B cell (primary cell): Measurements from ENCODE around the gene SNAP47. TPM values are rescaled to one million over a fixed set of nuclear protein-coding genes. Genes with fewer than 3 reads are reported as not detected.

Experiments
- ATAC-seq: fragments of 200-7000 bp; cut with Tn5 transposase; one replicate; pipeline ENCODE4 v1.10.0; 2021; ENCODE audit warnings: low read depth, mild to moderate bottlenecking, moderate number of reproducible peaks, moderate library complexity
- CTCF ChIA-PET: fragments of 350-600 bp; sonication (Branson Sonifier 250); formaldehyde crosslinking; loops from one replicate; lab custom pipeline; 2021; ENCODE audit warnings: antibody characterized with exemption, inconsistent platforms; lab: Charles Lee
- POLR2A ChIA-PET: fragments of 350-600 bp; sonication (Branson Sonifier 250); formaldehyde crosslinking; loops from one replicate; lab custom pipeline; 2021; ENCODE audit warnings: antibody characterized with exemption; lab: Charles Lee
- DNase-seq: peaks from one replicate; pipeline ENCODE4 v3.0.0; 2013
- H2AFZ ChIP-seq: 2 replicates; pipeline ENCODE4 v1.6.1; 2012; ENCODE audit warnings: mild to moderate bottlenecking, low read depth, low read length; ENCODE audit not compliant: insufficient read depth, poor library complexity, severe bottlenecking
- H3K27ac ChIP-seq, 2 donors: 1 replicate in 1 of 2; 2 replicates in 1 of 2; pipeline ENCODE4 v1.5.1; 2012 to 2013; ENCODE audit warnings: low read length in 2 of 2, mild to moderate bottlenecking in 2 of 2, moderate library complexity in 1 of 2
- H3K27me3 ChIP-seq, 4 experiments: fragments of 200-600 bp in 1 of 4; sonication (generic) in 1 of 4; replicated peaks in 1 of 4; 1 replicate in 2 of 4; 2 replicates in 2 of 4; pipeline versions ENCODE4 v1.6.1 to v1.7.0; 2013 to 2016; ENCODE audit warnings: low read length in 3 of 4, mild to moderate bottlenecking in 2 of 4, mixed read lengths in 1 of 4, moderate library complexity in 1 of 4; ENCODE audit not compliant: insufficient read depth in 4 of 4, control insufficient read depth in 3 of 4; ENCODE audit errors: control extremely low read depth in 1 of 4
- H3K36me3 ChIP-seq, 2 experiments: replicated peaks in 1 of 2; 1 replicate in 1 of 2; 2 replicates in 1 of 2; pipeline versions ENCODE4 v1.6.1 to v1.7.1; 2013; ENCODE audit warnings: low read length in 1 of 2; ENCODE audit not compliant: insufficient read depth in 2 of 2, control insufficient read depth in 1 of 2; ENCODE audit errors: control extremely low read depth in 1 of 2, extremely low read depth in 1 of 2
- H3K4me1 ChIP-seq, 2 donors: fragments of 200-600 bp in 1 of 2; sonication (generic) in 1 of 2; 1 replicate in 1 of 2; 2 replicates in 1 of 2; pipeline versions ENCODE4 v1.5.1 to v1.6.1; 2013 to 2017; ENCODE audit warnings: low read length in 2 of 2; ENCODE audit not compliant: control insufficient read depth in 2 of 2, insufficient read depth in 2 of 2
- H3K4me2 ChIP-seq: replicated peaks from 2 replicates; pipeline ENCODE3; 2012; ENCODE audit warnings: mild to moderate bottlenecking, low read depth, low read length; ENCODE audit not compliant: poor library complexity, severe bottlenecking
- H3K4me3 ChIP-seq, 5 experiments: fragments of 200-600 bp in 1 of 5; sonication (generic) in 1 of 5; 1 replicate in 3 of 5; 2 replicates in 2 of 5; pipeline versions ENCODE4 v1.5.1 to v1.7.0; 2011 to 2016; ENCODE audit warnings: low read length in 4 of 5, mild to moderate bottlenecking in 4 of 5, low read depth in 2 of 5, control low read depth in 1 of 5, moderate library complexity in 1 of 5; ENCODE audit not compliant: insufficient read depth in 1 of 5; ENCODE audit errors: control extremely low read depth in 1 of 5, extremely low read depth in 1 of 5
- H3K79me2 ChIP-seq: fragments of 200-600 bp; sonication (generic); one replicate; pipeline ENCODE4 v1.6.0; 2016; ENCODE audit warnings: low read length; ENCODE audit not compliant: control insufficient read depth, insufficient read depth
- H3K9ac ChIP-seq: fragments of 200-600 bp; sonication (generic); 2 replicates; pipeline ENCODE4 v1.6.1; 2017; ENCODE audit warnings: mild to moderate bottlenecking, low read length, moderate library complexity
- H3K9me3 ChIP-seq, 3 donors: one replicate each; pipeline versions ENCODE4 v1.6.1 to v1.7.1; 2013; ENCODE audit warnings: low read length in 2 of 3; ENCODE audit not compliant: control insufficient read depth in 2 of 3, insufficient read depth in 1 of 3; ENCODE audit errors: control extremely low read depth in 1 of 3
- H4K20me1 ChIP-seq: 2 replicates; pipeline ENCODE4 v1.6.0; 2012; ENCODE audit warnings: mild to moderate bottlenecking, low read length; ENCODE audit not compliant: insufficient read depth, control insufficient read depth, poor library complexity, severe bottlenecking
- H3K27ac Mint-ChIP-seq: one replicate; pipeline ENCODE4 v1.8.0; 2021; ENCODE audit warnings: mixed read lengths
- H3K27me3 Mint-ChIP-seq: one replicate; pipeline ENCODE4 v1.8.0; 2021; ENCODE audit warnings: mixed read lengths
- H3K4me1 Mint-ChIP-seq: one replicate; pipeline ENCODE4 v1.8.0; 2021; ENCODE audit warnings: mixed read lengths
- H3K4me3 Mint-ChIP-seq: one replicate; pipeline ENCODE4 v1.8.0; 2021; ENCODE audit warnings: mixed read lengths
- H3K9me3 Mint-ChIP-seq: one replicate; pipeline ENCODE4 v1.8.0; 2022; ENCODE audit warnings: mixed read lengths; ENCODE audit not compliant: insufficient read depth
- CTCF ChIP-seq: fragments of 200-600 bp; IDR thresholded peaks from one replicate; pipeline ENCODE4 v1.8.0; 2022; ENCODE audit warnings: antibody characterized with exemption, mild to moderate bottlenecking
- EZH2 ChIP-seq: IDR thresholded peaks from 2 replicates; pipeline ENCODE4 v1.6.1; 2012; ENCODE audit warnings: borderline replicate concordance, low read depth, mild to moderate bottlenecking, moderate library complexity, low read length; ENCODE audit not compliant: insufficient read depth, poor library complexity, severe bottlenecking
- WGBS: methylation state at CpG from one replicate; pipeline ENCODE4 v1.1.5; 2013; ENCODE audit warnings: missing lambda C conversion rate; ENCODE audit not compliant: insufficient coverage; 5-methylcytosine and 5-hydroxymethylcytosine counted together
- intact Hi-C: fragments of 100-400 bp; cut with micrococcal nuclease; formaldehyde crosslinking; loops from one replicate; pipeline ENCODE4 v1.10.0; 2022
- polyA plus RNA-seq: library from polyadenylated mRNA; depleted of rRNA; stranded (reverse); fragments of >200 nt; gene quantifications from 2 replicates; pipeline ENCODE4 v1.2.3, GENCODE V29; 2012
- total RNA-seq, 2 donors: library from RNA; stranded (reverse); fragments of 120-200 nt in 1 of 2; gene quantifications; 1 replicate in 1 of 2; 2 replicates in 1 of 2; pipeline versions ENCODE4 v1.2.3 to v1.2.4, GENCODE V29; 2013 to 2022

SNAP47 gene
- total and polyA plus RNA-seq, 2 donors (not counting 1 experiment from before 2014, with no cell fraction given): 25.6 to 34.9 TPM

- Histone ChIP-seq H3K79me2 (no peaks in the 10 kb centered on the region), H3K27ac (no peak overlapping the region), H3K4me1 (no peaks in the 10 kb centered on the region), H3K36me3 (no peaks in the 10 kb centered on the region), H3K9me3 (peaks cover 1 to 12% (median 8%) of the 10 kb centered on the region in 3 donors), H3K27me3 (peaks cover 0 to 10% (median 3%) of the 10 kb centered on the region in 4 experiments), H3K9ac (no peak overlapping the region), H2AFZ (no peak overlapping the region), H4K20me1 (no peaks in the 10 kb centered on the region), H3K4me2 (no peak overlapping the region), H3K4me3 (no peak overlapping the region)
- no peak overlapping the region for H3K27ac Mint-ChIP-seq
- TF ChIP-seq EZH2: no peak
- TF ChIP-seq CTCF: no peak
- ChIA-PET CTCF (no interaction called here), POLR2A (no interaction called here)
- peaks cover 48% of the 10 kb centered on the region for H3K27me3 Mint-ChIP-seq
- H3K9me3 Mint-ChIP-seq: peaks cover 15% of the 10 kb centered on the region
- ATAC-seq: no peak
- whole genome bisulfite sequencing: no CpG with 5 or more reads among the region's 2 CpGs
- intact Hi-C loops: no loop called here
- DNase-seq: no peak
- H3K4me1 Mint-ChIP-seq: no peaks in the 10 kb centered on the region
- no peak overlapping the region for H3K4me3 Mint-ChIP-seq
These were observed 73.8 kb downstream of the SNAP47 start for GRCh38 chr1:227809026-227809425.

GRCh38 chr1:227813962-227814361 is 78.7 kb downstream of the SNAP47 start:
- TF ChIP-seq EZH2 (no peak), CTCF (no peak)
- H3K36me3 ChIP-seq: no peaks in the 10 kb centered on the region
- ATAC-seq (no peak), DNase-seq (no peak)
- WGBS: 100% methylated on average over 2 of the region's 2 CpGs
- peaks cover 18% of the 10 kb centered on the region for H3K9me3 Mint-ChIP-seq
- H3K9me3 ChIP-seq: peaks cover 0 to 35% (median 11%) of the 10 kb centered on the region in 3 donors
- peaks cover 19% of the 10 kb centered on the region for H3K27me3 Mint-ChIP-seq
- H3K27ac ChIP-seq: no peak overlapping the region
- no peaks in the 10 kb centered on the region for H3K4me1 ChIP-seq
- no peak overlapping the region for H3K9ac ChIP-seq
- no peak overlapping the region for H2AFZ ChIP-seq
- H4K20me1 ChIP-seq: no peaks in the 10 kb centered on the region
- no peak overlapping the region for H3K4me3 ChIP-seq
- CTCF ChIA-PET: no interaction called here
- no peak overlapping the region for H3K4me2 ChIP-seq
- no peaks in the 10 kb centered on the region for H3K79me2 ChIP-seq
- H3K4me3 Mint-ChIP-seq: no peak overlapping the region
- no peaks in the 10 kb centered on the region for H3K4me1 Mint-ChIP-seq
- intact Hi-C loops: no loop called here
- no peak overlapping the region for H3K27ac Mint-ChIP-seq
- no peaks in the 10 kb centered on the region for H3K27me3 ChIP-seq
- POLR2A ChIA-PET: no interaction called here
